LNCaP clone FGC (cell line): ENCODE data around the gene SCFD1.

Source experiments
- DNase-seq: peaks from one replicate; pipeline ENCODE4 v3.0.0-alpha.2; 2011; ENCODE audit warnings: low read depth
- H3K4me3 ChIP-seq: 2 replicates; pipeline ENCODE4 v1.5.1; 2011; ENCODE audit warnings: mild to moderate bottlenecking, low read depth, low read length, control low read depth
- TF ChIP-seq, protein P1 (sequence below): IDR thresholded peaks from 2 replicates; pipeline ENCODE4 v1.5.1; 2012; ENCODE audit warnings: mild to moderate bottlenecking; ENCODE audit not compliant: control insufficient read depth, insufficient read depth; ENCODE audit errors: extremely low read depth

Gene SCFD1

GRCh38 chr14:30725763-30726162, 103.6 kb downstream of the SCFD1 start:
- no peak for DNase-seq
- TF ChIP-seq, protein P1, sequence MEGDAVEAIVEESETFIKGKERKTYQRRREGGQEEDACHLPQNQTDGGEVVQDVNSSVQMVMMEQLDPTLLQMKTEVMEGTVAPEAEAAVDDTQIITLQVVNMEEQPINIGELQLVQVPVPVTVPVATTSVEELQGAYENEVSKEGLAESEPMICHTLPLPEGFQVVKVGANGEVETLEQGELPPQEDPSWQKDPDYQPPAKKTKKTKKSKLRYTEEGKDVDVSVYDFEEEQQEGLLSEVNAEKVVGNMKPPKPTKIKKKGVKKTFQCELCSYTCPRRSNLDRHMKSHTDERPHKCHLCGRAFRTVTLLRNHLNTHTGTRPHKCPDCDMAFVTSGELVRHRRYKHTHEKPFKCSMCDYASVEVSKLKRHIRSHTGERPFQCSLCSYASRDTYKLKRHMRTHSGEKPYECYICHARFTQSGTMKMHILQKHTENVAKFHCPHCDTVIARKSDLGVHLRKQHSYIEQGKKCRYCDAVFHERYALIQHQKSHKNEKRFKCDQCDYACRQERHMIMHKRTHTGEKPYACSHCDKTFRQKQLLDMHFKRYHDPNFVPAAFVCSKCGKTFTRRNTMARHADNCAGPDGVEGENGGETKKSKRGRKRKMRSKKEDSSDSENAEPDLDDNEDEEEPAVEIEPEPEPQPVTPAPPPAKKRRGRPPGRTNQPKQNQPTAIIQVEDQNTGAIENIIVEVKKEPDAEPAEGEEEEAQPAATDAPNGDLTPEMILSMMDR, result no peak
- no peak overlapping the region for H3K4me3 ChIP-seq

DNA sequence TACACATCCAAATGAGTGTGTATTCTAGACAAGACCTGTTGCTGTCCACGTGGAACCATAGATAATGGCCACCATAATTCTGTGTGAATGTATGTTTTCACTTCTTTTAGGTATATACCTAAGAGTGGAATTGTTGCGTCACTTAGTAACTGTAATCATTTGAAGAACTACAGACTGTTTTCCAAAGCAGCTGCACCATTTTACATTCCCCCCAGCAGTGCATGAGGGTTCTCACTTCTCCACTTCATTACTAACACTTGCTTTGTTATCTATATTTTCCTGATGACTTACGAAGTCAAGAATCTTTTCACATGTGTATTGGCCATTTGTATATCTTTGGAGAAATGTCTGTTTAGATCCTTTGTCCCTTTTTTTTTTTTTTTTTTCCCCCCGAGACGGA, 106.4 kb downstream of the SCFD1 start:
- TF ChIP-seq, protein P1, result no peak
- DNase-seq, result no peak
- no peak overlapping the region for H3K4me3 ChIP-seq

- TF ChIP-seq, protein P1, result no peak
- DNase-seq, result no peak
- H3K4me3 ChIP-seq, result no peak overlapping the region
These were observed 115.8 kb downstream of the SCFD1 start for GRCh38 chr14:30737916-30738315.

DNA sequence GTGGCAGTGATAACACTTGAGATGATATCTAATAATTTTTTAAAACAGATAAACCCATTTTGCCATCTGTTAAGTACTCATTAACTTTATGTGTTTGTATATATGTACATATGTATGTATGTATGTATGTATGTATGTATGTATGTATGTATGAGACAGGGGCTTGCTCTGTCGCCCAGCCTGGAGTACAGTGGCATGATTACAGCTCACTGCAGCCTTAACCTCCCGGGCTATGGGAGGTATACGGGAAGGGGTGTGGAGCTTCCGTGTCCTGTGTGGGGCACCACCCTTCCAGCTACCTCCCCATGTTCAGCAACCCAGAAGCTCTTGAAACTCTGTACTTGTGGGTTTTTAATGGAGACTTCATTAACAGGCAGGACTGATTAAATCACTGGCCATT, 116.9 kb downstream of the SCFD1 start:
- no peak for DNase-seq
- TF ChIP-seq, protein P1, result no peak
- no peak overlapping the region for H3K4me3 ChIP-seq

DNA sequence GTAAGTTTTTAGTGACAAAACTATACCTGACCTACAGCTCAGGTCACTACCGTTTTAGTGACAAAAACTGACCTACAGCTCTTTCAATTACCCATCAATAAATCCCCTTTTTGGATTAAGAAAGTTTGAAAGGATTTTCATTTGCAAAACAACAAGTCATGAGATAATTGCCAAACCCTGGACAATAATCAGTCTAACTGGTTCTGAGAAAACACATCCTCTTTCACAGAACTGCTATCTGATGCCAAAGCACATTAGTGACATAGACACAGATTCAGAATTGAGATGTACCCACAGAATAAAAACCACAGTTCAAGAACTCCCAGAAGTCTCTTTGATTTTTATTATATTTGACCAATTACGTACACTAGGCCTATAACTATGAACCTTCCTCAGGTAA, 126.2 kb downstream of the SCFD1 start:
- peak; percentile 52 for DNase-seq
- TF ChIP-seq, protein P1, result no peak

GRCh38 chr14:30751646-30752416, 129.7 kb downstream of the SCFD1 start:
- DNase-seq, result no peak
- H3K4me3 ChIP-seq, result no peak overlapping the region
- TF ChIP-seq, protein P1, result no peak

More for the DNA sequence above, 126.2 kb downstream of the SCFD1 start:
- H3K4me3 ChIP-seq, result no peak overlapping the region

DNA sequence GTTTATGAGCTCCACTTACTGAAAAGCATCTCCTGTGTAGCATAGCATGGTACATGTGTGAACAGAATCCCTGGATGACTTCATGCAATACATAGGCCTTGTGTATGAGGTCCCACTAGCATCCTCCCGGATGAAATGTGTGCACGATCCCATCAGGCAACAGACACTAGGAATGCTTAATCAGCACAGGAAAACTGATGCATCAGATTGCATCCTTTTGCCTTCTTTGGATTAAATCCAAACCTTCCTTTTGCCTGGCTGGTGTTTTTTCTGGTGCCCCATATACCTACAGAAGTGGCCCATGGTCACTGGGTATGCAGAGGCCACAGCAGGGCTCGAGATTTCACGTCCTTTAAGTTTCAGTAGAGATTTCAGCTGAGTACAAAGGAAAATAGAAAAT, 131.3 kb downstream of the SCFD1 start:
- TF ChIP-seq, protein P1, result no peak
- no peak overlapping the region for H3K4me3 ChIP-seq
- DNase-seq, result no peak
